H9 (cell line): ENCODE data around the gene C13orf46. TPM values are rescaled to one million over a fixed set of nuclear protein-coding genes. Genes with fewer than 3 reads are reported as not detected.

ENCODE experiments used
- DNase-seq: peaks from one replicate; pipeline ENCODE4 v3.0.0-alpha.2; 2017
- H2AFZ ChIP-seq: one replicate; pipeline ENCODE4 v1.6.1; 2013; ENCODE audit warnings: mild to moderate bottlenecking, low read length, control low read depth, moderate library complexity
- H2AK5ac ChIP-seq: 2 replicates; pipeline ENCODE4 v1.6.1; 2013; ENCODE audit warnings: low read length, control low read depth, mixed read lengths; ENCODE audit not compliant: insufficient read length
- H2BK120ac ChIP-seq: one replicate; pipeline ENCODE4 v1.6.1; 2013; ENCODE audit warnings: low read depth, mild to moderate bottlenecking, low read length, control low read depth, inconsistent platforms; ENCODE audit not compliant: poor library complexity, severe bottlenecking
- H2BK12ac ChIP-seq: 2 replicates; pipeline ENCODE4 v1.6.1; 2013; ENCODE audit warnings: low read length, control low read depth, mixed read lengths, low read depth; ENCODE audit not compliant: insufficient read length
- H2BK15ac ChIP-seq: 2 replicates; pipeline ENCODE4 v1.6.1; 2013; ENCODE audit warnings: low read depth, low read length, control low read depth
- H2BK20ac ChIP-seq: one replicate; pipeline ENCODE4 v1.6.1; 2013; ENCODE audit warnings: low read depth, mild to moderate bottlenecking, low read length, control low read depth, inconsistent platforms; ENCODE audit not compliant: poor library complexity, severe bottlenecking
- H2BK5ac ChIP-seq: 2 replicates; pipeline ENCODE4 v1.6.1; 2013; ENCODE audit warnings: low read length, control low read depth, mixed read lengths; ENCODE audit not compliant: insufficient read length
- H3K14ac ChIP-seq: 2 replicates; pipeline ENCODE4 v1.6.1; 2013; ENCODE audit warnings: low read length, control low read depth; ENCODE audit not compliant: insufficient read depth
- H3K18ac ChIP-seq: 2 replicates; pipeline ENCODE4 v1.6.1; 2013; ENCODE audit warnings: low read depth, mild to moderate bottlenecking, mixed read lengths, low read length, control low read depth; ENCODE audit not compliant: insufficient read length
- H3K23ac ChIP-seq: 2 replicates; pipeline ENCODE4 v1.6.1; 2013; ENCODE audit warnings: low read length, control low read depth, mixed read lengths, low read depth; ENCODE audit not compliant: insufficient read length
- H3K23me2 ChIP-seq: 2 replicates; pipeline ENCODE4 v1.6.1; 2013; ENCODE audit warnings: low read depth, mild to moderate bottlenecking, mixed read lengths, low read length, control low read depth; ENCODE audit not compliant: insufficient read length, poor library complexity, severe bottlenecking
- H3K27ac ChIP-seq: 2 replicates; pipeline ENCODE4 v1.5.1; 2013; ENCODE audit warnings: low read length, control low read depth, mixed read lengths, low read depth; ENCODE audit not compliant: insufficient read length
- H3K27me3 ChIP-seq: 2 replicates; pipeline ENCODE4 v1.6.1; 2013; ENCODE audit warnings: low read length, control low read depth, inconsistent platforms; ENCODE audit not compliant: insufficient read depth
- H3K4ac ChIP-seq: 2 replicates; pipeline ENCODE4 v1.6.1; 2013; ENCODE audit warnings: low read depth, mild to moderate bottlenecking, control low read depth, inconsistent platforms, low read length, moderate library complexity
- H3K4me1 ChIP-seq: 2 replicates; pipeline ENCODE4 v1.6.1; 2013; ENCODE audit warnings: low read length, control low read depth, inconsistent platforms; ENCODE audit not compliant: insufficient read depth
- H3K4me2 ChIP-seq: 2 replicates; pipeline ENCODE4 v1.6.1; 2013; ENCODE audit warnings: low read length, control low read depth, mixed read lengths; ENCODE audit not compliant: insufficient read length, insufficient read depth
- H3K56ac ChIP-seq: 2 replicates; pipeline ENCODE4 v1.6.1; 2013; ENCODE audit warnings: low read depth, mild to moderate bottlenecking, mixed read lengths, low read length, control low read depth; ENCODE audit not compliant: insufficient read length
- H3K79me1 ChIP-seq: 2 replicates; pipeline ENCODE4 v1.6.1; 2013; ENCODE audit warnings: low read depth, mild to moderate bottlenecking, moderate library complexity, low read length, control low read depth, inconsistent platforms; ENCODE audit not compliant: insufficient read depth, poor library complexity, severe bottlenecking
- H3K79me2 ChIP-seq: 2 replicates; pipeline ENCODE4 v1.6.1; 2013; ENCODE audit warnings: low read length, control low read depth, inconsistent platforms; ENCODE audit not compliant: insufficient read depth
- H3K9ac ChIP-seq: 2 replicates; pipeline ENCODE4 v1.6.1; 2013; ENCODE audit warnings: low read length, control low read depth, mixed read lengths; ENCODE audit not compliant: insufficient read length; ENCODE audit errors: extremely low read depth
- H3K9me3 ChIP-seq: one replicate; pipeline ENCODE4 v1.6.1; 2013; ENCODE audit warnings: low read depth, low read length, inconsistent platforms; ENCODE audit not compliant: control insufficient read depth
- H3T11ph ChIP-seq: one replicate; pipeline ENCODE4 v1.6.1; 2013; ENCODE audit warnings: mild to moderate bottlenecking, low read length, control low read depth, inconsistent platforms
- H4K20me1 ChIP-seq: one replicate; pipeline ENCODE4 v1.6.1; 2013; ENCODE audit not compliant: control insufficient read depth, insufficient read length, insufficient read depth
- H4K5ac ChIP-seq: 2 replicates; pipeline ENCODE4 v1.6.1; 2013; ENCODE audit warnings: low read depth, mild to moderate bottlenecking, mixed read lengths, low read length, control low read depth; ENCODE audit not compliant: insufficient read length
- H4K8ac ChIP-seq: replicated peaks from 2 replicates; pipeline ENCODE4 v1.6.1; 2013; ENCODE audit warnings: low read length, control low read depth, mixed read lengths, low read depth; ENCODE audit not compliant: insufficient read length
- H4K91ac ChIP-seq: 2 replicates; pipeline ENCODE4 v1.6.1; 2013; ENCODE audit warnings: low read depth, mild to moderate bottlenecking, moderate library complexity, mixed read lengths, low read length, control low read depth; ENCODE audit not compliant: insufficient read length
- H3K27ac Mint-ChIP-seq, 3 experiments: 2 replicates in 2 of 3; 3 replicates in 1 of 3; pipeline ENCODE4 v1.8.0; 2020 to 2021; ENCODE audit warnings: mixed read lengths in 3 of 3, mild to moderate bottlenecking in 1 of 3, moderate library complexity in 1 of 3
- H3K27me3 Mint-ChIP-seq: 2 replicates; pipeline ENCODE4 v1.8.0; 2021; ENCODE audit warnings: low read depth, mild to moderate bottlenecking, moderate library complexity, mixed read lengths
- H3K36me3 Mint-ChIP-seq, 3 experiments: 2 replicates in 2 of 3; 3 replicates in 1 of 3; pipeline ENCODE4 v1.8.0; 2020 to 2021; ENCODE audit warnings: low read depth in 3 of 3, mixed read lengths in 3 of 3; ENCODE audit not compliant: insufficient read depth in 1 of 3
- H3K4me1 Mint-ChIP-seq, 2 experiments: 2 replicates each; pipeline ENCODE4 v1.8.0; 2020; ENCODE audit warnings: mixed read lengths in 2 of 2
- H3K4me3 Mint-ChIP-seq, 2 experiments: 2 replicates in 1 of 2; 3 replicates in 1 of 2; pipeline ENCODE4 v1.8.0; 2020 to 2021; ENCODE audit warnings: mild to moderate bottlenecking in 2 of 2, mixed read lengths in 2 of 2, moderate library complexity in 1 of 2
- H3K9me3 Mint-ChIP-seq, 2 experiments: 2 replicates in 1 of 2; 3 replicates in 1 of 2; pipeline ENCODE4 v1.8.0; 2020; ENCODE audit warnings: mild to moderate bottlenecking in 2 of 2, mixed read lengths in 2 of 2, moderate library complexity in 1 of 2
- CTCF ChIP-seq: fragments of 200-600 bp; sonication (generic); conservative IDR thresholded peaks from 3 replicates; pipeline ENCODE4 v1.8.0; 2021; ENCODE audit warnings: antibody characterized with exemption, mild to moderate bottlenecking
- WGBS: extraction: QIAGEN DNeasy Blood & Tissue Kit; methylation state at CpG from one replicate; pipeline ENCODE4 v1.1.7; 2013; ENCODE audit warnings: missing lambda C conversion rate, low lambda C conversion rate, mixed read lengths; ENCODE audit not compliant: insufficient read length; ENCODE audit errors: extremely low coverage; 5-methylcytosine and 5-hydroxymethylcytosine counted together
- total RNA-seq: library from RNA; stranded (reverse); gene quantifications from 2 replicates; pipeline ENCODE4 v1.2.1, GENCODE V29; 2021

C13orf46 gene
- total RNA-seq, 1 experiment from 2014 or later, result 0.55 TPM

- Histone ChIP-seq H3K56ac (no peak overlapping the region), H3K23me2 (no peaks in the 10 kb centered on the region), H3K9me3 (no peaks in the 10 kb centered on the region), H2BK12ac (no peak overlapping the region), H4K8ac (no peak overlapping the region), H3K4ac (no peak overlapping the region), H3K14ac (peak overlapping the region; percentile 68; the same call in 1 of the 2 replicates), H3K23ac (no peak overlapping the region), H3K27me3 (no peaks in the 10 kb centered on the region), H2BK20ac (no peak overlapping the region), H3K27ac (no peak overlapping the region), H2AK5ac (no peak overlapping the region), H4K91ac (peak overlapping the region; percentile 47), H2AFZ (no peak overlapping the region), H3K18ac (peak overlapping the region; percentile 4), H4K5ac (peak overlapping the region; percentile 84), H2BK5ac (no peak overlapping the region), H3K79me1 (no peaks in the 10 kb centered on the region), H2BK120ac (no peak overlapping the region), H3T11ph (no peak overlapping the region), H3K4me1 (no peaks in the 10 kb centered on the region), H2BK15ac (no peak overlapping the region), H3K9ac (no peak overlapping the region), H3K79me2 (no peaks in the 10 kb centered on the region), H3K4me2 (no peak overlapping the region), H4K20me1 (no peaks in the 10 kb centered on the region)
- no peaks in the 10 kb centered on the region for H3K9me3 Mint-ChIP-seq
- DNase-seq, result no peak
- no peak overlapping the region for H3K4me3 Mint-ChIP-seq
- no peak overlapping the region; a peak in 1 of 7 replicates for H3K27ac Mint-ChIP-seq
- H3K36me3 Mint-ChIP-seq, result peaks cover 3 to 6% (median 5%) of the 10 kb centered on the region in 3 experiments; a peak in 4 of 7 replicates
- H3K27me3 Mint-ChIP-seq, result no peaks in the 10 kb centered on the region
- no peak for TF ChIP-seq CTCF
- WGBS, result no CpG with 5 or more reads among the region's 24 CpGs
- H3K4me1 Mint-ChIP-seq, result 0 out of 4 replicates have a peak, but pooled peaks cover 0 to 4% of the 10 kb centered on the region in 2 experiments
Observed at GRCh38 chr13:114002771-114003321, 29.0 kb upstream of the C13orf46 start.
